ENCODE data around the gene LIPC.

LIPC gene

DNA sequence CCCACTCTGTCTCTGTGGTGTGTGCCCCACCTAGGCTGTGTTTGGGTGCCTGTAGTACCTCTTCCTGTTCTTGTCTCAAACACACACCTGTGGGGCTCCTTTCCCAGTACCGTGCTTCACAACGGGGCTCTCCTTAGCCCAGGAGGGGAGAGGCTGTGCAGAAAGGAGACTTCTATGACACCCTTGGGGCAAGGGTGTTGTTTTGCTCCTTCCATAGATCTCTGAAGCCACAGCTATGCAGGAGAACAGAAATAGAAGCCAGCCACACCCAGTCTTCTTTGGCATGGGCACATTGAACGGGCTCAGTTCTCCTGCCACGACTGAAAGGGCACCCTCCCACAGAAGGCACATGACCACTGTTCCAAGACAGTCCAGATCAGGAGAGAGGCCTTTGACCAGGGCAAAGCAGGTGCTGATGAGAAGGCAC is 74.3 kb downstream of the LIPC start:
- H3K27ac ChIP-seq, result no peak overlapping the region
- H3K4me3 ChIP-seq, result no peak overlapping the region
- TF ChIP-seq, protein P1, sequence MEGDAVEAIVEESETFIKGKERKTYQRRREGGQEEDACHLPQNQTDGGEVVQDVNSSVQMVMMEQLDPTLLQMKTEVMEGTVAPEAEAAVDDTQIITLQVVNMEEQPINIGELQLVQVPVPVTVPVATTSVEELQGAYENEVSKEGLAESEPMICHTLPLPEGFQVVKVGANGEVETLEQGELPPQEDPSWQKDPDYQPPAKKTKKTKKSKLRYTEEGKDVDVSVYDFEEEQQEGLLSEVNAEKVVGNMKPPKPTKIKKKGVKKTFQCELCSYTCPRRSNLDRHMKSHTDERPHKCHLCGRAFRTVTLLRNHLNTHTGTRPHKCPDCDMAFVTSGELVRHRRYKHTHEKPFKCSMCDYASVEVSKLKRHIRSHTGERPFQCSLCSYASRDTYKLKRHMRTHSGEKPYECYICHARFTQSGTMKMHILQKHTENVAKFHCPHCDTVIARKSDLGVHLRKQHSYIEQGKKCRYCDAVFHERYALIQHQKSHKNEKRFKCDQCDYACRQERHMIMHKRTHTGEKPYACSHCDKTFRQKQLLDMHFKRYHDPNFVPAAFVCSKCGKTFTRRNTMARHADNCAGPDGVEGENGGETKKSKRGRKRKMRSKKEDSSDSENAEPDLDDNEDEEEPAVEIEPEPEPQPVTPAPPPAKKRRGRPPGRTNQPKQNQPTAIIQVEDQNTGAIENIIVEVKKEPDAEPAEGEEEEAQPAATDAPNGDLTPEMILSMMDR (IDR thresholded peaks at IDR 0.05), result no peak
- no peak for DNase-seq (ENCODE audit: low spot score)

GRCh38 chr15:58506783-58507668 is 75.2 kb downstream of the LIPC start:
- TF ChIP-seq, protein P1 (IDR thresholded peaks at IDR 0.05), result no peak
- no peak overlapping the region for H3K4me3 ChIP-seq
- DNase-seq (ENCODE audit: low spot score), result no peak
- no peak overlapping the region for H3K27ac ChIP-seq

- no peak for DNase-seq (ENCODE audit: low spot score)
- Histone ChIP-seq H3K27ac (no peak overlapping the region), H3K4me3 (no peak overlapping the region)
- TF ChIP-seq, protein P1 (IDR thresholded peaks at IDR 0.05), result no peak
Measured at GRCh38 chr15:58509556-58509955, 77.8 kb downstream of the LIPC start.

DNA sequence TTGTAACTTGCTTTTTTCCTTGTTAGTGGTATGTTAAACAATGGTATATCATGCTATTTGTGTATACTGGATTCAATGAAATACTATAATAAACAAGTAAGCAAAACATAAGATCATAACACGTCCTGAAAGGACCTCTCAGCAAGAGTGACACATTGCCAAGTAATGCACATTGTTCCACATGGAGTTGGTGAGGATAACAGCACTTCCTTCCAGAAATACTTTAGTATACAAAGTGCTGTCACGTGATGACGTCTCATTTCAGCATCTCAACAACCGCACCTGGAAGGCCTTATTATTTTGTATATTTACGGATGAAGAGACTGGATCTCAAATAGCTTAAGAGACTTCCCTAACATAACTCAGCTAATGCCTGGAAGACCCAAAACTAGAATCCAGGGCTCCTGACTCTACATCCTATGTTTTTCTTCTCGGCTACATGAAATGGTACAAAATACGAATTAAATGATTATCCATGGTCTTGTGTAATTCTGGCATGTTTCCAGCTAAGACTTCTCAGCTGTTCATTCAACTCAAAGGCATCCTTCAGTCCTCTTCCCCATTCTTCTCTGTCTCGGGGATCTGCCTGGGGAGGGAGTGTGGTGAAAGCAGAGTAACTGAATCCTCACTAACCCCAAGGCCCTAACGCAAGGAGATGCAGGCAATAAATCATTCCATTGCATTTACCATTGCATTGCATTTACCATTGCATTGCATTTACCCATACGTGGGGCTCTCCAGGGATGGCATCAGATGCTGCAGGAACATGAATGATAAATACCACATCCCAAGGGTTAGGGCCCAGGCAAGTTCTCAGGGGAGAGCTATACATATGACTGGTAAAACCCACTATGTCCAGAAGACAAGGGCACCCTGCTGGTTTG is 79.2 kb downstream of the LIPC start:
- no peak overlapping the region for H3K27ac ChIP-seq
- TF ChIP-seq, protein P1 (IDR thresholded peaks at IDR 0.05), result no peak
- H3K4me3 ChIP-seq, result no peak overlapping the region
- DNase-seq (ENCODE audit: low spot score), result no peak

GRCh38 chr15:58511599-58511987 is 79.8 kb downstream of the LIPC start:
- DNase-seq (ENCODE audit: low spot score), result no peak
- TF ChIP-seq, protein P1 (IDR thresholded peaks at IDR 0.05), result no peak
- Histone ChIP-seq H3K4me3 (no peak overlapping the region), H3K27ac (no peak overlapping the region)

GRCh38 chr15:58512522-58512921 is 80.7 kb downstream of the LIPC start:
- DNase-seq (ENCODE audit: low spot score), result no peak
- no peak overlapping the region for H3K4me3 ChIP-seq
- no peak overlapping the region for H3K27ac ChIP-seq
- TF ChIP-seq, protein P1 (IDR thresholded peaks at IDR 0.05), result no peak
